HG02623 (cell line): Measurements from ENCODE around the gene DESI2.

Source experiments
- ATAC-seq: cut with Tn5 transposase; IDR thresholded peaks from one replicate; pipeline ENCODE4 v1.9.1; 2021; ENCODE audit warnings: moderate library complexity; ENCODE audit not compliant: unreplicated experiment

Gene DESI2

DNA sequence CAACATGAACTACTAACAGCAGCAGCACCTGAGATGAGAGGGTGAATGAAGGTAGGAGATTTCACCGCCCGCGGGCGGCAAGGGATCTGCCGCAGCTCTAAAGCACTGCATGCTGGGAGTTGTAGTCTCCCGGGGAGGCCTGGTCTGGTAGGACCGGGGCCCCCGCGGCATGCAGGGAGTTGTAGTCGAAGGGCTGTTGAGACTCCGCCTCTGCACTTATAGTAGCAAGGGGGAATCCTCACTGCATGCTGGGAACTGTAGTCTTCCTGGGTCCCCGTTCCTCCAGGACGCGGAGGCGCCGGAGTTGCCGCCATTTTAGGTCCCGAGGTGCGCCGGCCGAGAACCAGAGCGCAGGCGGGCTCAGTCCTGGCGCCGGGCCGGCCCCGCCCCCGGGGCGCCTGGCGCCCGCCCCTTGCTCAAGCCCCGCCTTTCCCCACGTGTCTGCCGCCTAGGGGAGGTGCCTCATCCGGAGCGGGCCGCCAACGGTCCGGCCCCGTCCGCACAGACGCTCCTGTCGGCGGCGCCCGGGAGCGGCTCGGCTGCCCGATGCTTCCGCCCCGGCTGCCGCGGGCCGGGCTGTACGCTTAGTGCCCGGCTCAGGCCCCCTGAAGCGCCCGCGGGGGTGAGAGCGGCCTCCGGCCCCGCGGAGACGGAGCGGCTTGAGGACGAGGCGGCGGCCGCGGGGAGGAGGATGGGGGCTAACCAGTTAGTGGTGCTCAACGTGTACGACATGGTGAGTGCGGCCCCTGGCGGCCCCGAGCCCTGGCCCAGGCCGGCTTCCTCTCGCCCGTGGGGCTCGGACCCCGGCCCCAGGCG is at the start of gene DESI2:
Gene DESI2 (plus strand): TSS at position 504 of the 816 bp plus-strand sequence. CDS start 188 bp downstream, at position 692.
- ATAC-seq = peak; percentile 96

DNA sequence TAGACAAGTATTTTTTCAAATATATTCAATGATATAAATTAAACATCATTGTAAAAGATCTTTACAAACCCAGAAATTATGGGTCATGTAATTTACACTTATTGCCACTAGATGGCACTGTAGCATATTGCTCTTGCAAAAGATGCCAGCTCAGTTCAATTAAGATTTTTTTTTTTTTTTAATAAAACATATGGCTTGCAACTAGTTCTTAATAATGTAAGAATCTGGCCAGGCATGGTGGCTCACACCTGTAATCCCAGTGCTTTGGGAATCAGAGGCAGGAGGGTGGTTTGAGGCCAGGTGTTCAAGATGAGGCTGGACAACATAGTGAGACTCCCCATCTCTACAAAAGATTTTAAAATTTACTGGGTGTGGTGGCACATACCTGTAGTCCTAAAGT is 49.4 kb upstream of the DESI2 start:
- no peak for ATAC-seq

DNA sequence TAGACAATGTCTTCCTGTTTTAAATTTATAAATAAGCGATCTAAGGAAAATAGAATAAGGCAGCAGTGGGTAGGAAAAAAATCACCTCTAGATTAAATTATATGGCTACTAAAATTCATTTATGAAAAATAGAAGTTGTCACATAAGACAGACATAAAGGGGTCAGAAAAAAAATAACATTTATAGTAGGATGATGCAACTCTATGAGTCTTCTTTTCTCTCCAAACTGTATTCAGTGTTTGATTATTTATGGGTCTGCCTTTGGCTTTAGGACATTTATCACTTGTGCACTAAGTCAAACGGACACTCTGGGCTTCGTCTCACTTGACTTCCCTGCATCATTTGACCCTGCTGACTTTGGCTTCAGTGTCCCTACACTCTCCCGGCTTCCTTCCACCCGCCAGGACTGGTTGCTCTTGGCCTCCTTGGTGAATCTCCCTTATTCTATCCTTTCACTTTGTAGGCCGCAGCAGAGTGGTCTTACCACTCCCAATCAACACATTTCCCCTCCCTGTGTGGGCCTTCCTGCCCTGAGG is 47.0 kb upstream of the DESI2 start:
- no peak for ATAC-seq

DNA sequence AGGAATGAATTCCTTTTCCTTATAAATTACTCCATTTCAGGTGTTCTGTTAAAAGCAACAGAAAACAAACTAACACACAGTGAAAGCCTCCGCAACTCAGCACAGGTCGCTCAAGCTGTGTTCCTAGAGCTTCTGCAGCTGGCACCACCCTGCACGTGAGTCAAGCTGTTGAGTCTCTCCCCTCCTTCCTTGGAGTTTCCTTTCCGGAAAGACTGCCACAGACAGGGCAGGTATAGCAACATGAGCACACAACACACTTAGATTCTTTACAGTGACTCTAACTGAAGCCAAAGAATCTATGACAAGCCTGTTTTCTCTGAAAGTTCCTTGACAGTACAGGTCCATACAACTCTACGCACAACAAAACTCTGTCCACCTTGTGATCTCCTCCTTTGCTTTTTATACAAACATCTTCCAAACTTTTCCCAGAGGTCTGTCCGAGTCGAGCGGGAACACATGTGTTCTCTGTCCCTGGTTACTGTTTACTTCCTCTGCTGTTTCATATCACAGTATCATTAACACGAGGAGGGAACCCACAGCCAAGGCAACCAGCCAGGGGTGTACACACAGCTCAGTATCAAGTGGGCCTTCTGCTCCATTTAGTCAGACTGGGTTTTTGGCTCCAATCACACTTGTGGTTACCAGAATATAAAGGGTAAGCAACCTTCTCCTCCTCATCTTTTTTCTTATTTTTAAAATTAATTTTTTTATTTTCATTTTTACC is 38.7 kb upstream of the DESI2 start:
- ATAC-seq = no peak

DNA sequence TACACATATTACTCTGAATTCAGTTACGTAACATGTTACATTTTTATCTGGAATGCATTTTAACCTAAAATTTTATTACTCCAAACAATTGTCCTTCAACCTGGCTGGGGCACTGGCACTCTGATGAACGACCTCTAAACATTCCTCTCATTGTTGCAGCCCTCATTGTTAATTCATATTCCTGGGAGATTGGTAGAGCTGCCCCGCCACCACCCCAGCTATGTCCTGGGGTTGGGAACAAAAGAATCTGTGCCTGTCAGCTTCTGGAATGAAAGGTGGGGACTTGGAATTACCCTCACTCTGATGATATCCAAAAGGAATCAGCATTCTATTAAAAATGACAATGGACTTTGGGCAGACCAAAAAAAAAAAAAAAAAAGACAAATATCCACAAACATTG is 38.0 kb upstream of the DESI2 start:
- ATAC-seq = no peak

DNA sequence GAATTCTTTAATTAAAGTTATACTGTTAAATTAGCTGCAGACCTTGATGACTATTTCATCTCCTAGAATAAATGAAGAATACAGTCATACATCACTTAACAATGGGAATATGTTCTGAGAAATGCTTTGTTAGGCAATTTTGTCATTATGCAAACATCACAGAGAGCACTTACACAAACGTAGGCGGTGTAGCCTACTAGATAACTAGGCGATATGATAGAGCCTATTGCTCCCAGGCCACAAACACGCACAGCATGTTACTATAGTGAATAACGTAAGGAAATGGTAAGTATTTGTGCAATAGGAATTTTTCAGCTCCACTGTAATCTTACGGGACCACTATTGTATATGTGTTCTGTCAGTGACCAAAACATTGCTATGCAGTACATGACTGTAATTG is 37.6 kb upstream of the DESI2 start:
- ATAC-seq = no peak

DNA sequence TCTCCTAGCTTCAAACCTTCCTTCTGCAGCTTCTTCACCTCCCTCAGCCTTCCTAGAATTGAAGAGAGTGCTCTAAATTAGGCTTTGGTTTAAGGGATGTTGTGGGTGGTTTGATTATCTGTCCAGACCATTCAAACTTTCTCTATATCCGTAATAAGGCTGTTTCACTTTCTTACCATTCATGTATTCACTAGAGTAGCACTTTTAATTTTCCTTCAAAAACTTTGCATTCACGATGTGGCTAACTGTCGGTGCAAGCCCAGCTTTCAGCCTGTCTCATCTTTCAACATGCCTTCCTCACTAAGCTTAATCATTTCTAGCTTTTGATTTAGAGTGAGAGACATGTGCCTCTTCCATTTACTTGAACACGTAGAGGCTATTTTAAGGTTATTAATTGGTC is 26.2 kb upstream of the DESI2 start:
- ATAC-seq = no peak

DNA sequence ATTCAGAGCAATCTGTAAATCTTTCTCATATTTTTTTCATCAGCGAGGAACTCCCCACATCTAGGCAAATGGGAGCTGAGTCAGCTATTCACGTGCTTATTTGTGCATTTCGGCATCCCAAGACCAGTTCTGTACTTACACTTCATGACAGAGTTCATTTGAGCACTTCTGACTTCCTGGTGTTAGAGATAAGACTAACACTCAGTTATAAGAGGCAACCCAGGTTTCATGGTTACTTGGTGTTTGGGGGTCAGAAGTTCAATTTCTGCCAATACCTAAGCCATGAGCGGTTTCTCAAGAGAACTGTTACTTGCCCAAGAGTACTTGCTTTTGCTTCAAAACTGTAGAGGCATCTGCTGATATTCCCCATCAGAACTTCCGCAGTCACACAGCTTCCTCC is 24.1 kb upstream of the DESI2 start:
- no peak for ATAC-seq

DNA sequence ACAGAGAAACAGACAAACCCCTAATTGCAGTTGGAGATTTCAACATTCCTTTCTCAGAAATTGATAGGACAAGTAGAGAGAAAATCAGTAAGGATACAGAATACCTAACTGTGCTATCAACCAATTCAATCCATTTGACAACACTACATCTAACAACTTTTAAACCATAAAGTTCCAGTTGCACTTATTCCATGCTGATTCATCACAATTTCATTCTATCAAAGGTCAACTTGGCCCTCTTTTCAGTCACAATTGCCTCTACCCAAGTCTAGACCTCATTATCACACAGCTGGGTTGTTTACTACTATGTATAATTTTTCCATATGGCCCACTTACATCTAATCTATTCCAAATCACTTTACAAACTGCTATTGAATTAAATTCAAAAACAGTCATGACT is 19.8 kb upstream of the DESI2 start:
- ATAC-seq = no peak

DNA sequence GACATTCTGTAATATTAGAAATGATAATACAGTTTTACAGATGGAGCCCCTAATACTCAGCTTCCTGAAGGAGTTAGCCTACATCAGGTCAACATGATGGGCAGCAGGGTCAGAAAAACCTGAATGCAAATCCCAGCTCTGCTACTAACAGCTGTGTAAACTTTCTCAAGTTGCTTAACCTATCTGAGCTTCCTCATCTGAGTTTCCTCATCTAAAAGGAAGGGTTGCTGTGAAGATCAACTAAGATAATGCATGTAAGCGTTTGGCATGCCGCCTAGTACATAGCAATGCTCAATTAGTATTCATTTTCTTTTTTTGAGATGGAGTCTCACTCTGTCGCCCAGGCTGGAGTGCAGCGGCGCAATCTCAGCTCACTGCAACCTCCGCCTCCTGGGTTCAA is 18.4 kb upstream of the DESI2 start:
- ATAC-seq = no peak

DNA sequence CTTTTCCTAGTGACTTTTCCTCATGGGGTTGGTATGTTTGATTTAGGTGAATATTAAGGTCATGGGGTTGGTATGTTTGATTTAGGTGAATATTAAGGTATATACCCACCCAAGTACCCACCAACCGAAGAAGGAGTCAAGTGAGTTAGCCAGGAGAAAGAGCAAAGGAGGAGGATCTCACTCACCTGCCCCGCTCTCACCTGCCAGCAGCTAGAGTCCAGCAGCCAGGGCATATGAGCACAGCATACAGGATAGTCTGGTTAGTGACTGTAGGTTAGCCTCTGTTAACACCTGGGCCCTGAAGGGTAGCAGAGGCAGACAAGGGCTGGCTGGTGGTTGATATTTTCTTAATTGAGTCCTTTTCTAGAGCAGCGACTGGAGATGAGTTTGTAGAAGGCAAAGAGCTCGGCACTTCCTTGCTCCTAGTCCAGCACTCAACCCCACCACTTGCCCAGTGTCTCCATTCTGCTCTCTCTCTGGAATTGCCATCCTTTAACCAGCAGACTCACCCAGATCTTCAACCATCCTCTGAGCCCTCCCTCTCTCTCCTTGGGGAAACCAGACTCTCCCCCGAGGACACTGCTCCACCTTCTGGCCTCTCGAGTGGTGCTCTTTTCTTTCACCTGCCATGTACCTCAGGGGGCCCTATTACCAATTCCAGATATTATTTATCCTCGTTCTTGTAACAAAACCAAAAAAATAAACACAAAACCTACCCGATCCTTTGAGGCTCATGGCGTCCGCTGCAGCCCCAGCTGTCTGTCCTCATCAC is 16.3 kb upstream of the DESI2 start:
- no peak for ATAC-seq

DNA sequence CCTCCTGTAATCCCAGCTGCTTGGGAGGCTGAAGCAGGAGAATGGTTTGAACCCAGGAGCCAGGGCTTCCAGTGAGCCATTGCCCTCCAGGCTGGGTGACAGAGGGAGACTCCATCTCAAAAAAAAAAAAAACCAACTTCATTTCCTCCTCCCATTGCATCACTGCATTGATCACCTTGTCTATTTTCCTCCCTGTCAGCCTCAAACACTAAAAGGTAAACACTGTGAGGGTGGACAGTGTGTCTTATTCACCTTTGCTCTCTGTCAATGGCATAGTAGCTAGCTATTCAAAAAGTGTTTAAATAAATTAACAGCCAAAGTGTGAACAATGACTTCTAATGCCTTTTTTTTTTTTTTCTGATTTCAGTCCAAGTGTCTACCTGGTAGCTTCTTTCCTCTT is 13.4 kb upstream of the DESI2 start:
- ATAC-seq = no peak

DNA sequence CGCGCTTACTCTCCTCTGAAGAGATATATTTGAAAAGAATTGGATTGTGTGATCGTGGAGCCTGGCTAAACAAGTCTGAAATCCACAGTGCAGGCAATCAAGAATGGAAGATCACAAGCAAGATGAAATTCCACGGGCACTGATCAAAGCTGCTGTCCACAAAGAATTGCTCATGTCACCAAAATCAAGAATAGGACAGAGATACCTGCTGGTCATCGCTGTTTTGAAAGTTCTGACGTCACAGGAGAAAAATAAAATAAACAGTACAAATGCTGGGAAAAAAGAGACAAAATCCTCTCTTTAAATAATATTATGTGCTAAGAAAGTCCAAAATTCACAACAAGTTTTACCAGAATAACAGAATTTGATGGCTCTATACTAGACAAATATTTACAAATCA is 12.0 kb upstream of the DESI2 start:
- ATAC-seq = no peak

DNA sequence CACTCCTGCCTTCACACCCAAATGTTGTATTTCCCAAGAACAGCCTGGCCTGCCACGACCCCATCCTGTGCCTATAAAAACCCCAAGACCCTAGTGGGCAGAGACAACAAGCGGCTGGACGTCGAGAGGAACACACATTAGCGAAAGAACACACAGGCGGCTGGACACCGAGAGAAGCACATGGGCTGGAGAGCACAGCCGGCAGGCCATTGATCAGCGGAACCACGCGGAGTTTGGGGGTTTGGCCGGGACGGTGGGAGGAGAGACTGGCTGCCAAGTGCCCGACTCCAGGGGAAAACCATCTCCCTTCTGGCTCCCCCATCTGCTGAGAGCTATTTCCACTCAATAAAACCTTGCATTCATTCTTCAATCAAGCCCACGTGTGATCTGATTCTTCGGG is 10.4 kb upstream of the DESI2 start:
- no peak for ATAC-seq

DNA sequence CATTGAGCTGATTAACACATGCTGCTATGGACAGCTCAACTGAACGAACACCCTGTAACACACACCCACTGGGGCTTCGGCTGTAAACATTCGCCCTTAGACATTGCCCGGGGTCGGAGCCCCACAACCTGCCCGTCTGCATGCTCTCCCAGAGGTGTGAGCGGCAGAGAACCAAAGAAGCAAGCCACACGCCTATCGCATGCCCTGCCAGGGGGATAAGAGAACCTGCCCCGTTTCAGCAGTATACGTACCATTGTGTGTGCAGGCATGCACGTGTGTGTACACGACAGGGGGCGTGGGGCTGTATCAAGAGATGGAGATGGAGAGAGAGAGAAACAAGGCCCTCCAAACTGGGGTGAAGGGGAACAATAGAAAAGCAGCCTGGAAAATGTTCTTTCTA is 9.9 kb upstream of the DESI2 start:
- no peak for ATAC-seq

DNA sequence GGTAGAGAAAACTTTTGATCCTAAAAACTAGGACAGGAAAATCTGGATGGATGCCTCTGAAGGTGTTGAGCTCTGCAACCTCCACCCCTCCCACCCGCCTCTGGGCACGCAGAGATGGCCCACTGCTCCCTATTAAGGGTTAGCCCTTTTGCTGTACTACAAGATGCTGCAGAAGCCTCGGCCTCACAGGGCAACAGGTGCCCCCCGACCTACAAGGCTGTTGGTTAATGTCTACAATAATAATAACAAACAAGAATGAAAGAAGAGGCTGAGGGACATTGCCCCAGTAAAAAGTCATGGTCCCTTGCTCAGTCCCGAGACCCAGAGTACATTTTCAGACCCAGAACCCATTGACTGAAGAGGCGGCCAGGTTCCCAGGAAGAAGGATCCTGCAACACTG is 7.5 kb upstream of the DESI2 start:
- ATAC-seq = no peak

DNA sequence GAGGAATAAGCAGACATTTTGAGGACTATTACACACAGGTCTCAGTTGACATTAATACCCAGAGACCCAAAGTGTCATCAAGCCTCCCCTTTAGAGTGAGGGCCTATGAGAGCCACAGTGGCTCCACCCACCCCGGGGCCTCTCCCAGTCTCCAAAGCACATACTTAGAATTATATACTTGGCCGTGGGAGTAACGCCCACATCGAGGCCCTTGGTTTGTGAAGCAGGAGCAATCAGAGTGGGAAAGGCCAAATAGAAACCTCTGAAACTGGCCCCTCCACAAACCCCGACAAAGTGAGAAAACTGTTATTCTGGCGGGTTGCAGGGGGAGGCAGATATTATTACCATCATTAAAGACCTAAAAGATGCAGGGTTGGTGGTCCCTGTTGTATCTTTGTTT is 7.0 kb upstream of the DESI2 start:
- ATAC-seq = no peak

DNA sequence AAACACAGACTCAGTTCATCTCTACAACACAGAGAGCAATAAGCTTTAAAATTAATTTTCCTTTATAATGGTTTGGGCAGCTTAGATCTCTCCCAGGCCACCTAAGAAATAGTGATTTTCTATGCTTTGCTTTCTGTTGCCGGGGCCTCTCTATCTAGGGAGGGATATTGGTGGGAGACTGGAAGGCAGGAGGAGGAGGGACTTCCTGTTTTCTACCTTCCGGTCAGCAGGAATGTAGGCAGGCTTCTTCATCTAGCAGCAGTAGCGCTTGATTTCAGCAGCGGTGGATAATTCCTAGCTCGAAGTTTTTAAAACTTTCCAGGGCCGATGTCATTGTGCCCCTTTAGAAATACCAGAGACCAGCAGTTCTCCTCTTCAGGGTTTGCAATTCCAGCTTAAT is 5.1 kb upstream of the DESI2 start:
- no peak for ATAC-seq

DNA sequence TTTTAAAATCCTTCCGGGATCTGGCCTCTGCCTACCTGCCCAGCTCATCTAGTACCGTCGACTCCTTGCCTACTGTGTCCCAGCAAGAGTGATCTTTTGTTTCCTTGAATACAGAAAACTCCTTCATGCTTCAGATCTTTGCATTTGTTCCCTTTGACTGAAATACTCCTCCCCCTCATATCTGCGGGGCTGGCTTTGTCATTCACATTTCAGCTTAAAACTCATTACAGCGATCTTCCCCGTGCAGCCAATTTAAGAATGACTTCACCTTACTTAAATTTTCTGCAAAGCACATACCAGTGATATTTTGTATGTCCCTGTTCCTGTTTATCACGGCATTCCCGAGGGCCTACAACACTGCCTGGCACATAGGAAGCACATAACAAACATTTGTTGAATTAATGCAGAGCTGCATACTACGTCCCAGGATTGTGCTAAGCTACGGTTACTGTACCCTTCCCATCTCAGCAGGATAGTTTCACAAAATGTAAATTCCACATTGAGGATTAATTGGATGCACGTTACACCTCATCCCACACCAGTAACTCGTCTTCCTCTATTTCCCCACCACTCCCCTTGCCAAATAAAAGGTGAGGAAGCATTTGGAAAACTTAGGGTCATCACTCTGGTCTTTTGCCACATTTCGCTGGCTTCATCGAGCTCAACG is 837 bp upstream of the DESI2 start:
- no peak for ATAC-seq

DNA sequence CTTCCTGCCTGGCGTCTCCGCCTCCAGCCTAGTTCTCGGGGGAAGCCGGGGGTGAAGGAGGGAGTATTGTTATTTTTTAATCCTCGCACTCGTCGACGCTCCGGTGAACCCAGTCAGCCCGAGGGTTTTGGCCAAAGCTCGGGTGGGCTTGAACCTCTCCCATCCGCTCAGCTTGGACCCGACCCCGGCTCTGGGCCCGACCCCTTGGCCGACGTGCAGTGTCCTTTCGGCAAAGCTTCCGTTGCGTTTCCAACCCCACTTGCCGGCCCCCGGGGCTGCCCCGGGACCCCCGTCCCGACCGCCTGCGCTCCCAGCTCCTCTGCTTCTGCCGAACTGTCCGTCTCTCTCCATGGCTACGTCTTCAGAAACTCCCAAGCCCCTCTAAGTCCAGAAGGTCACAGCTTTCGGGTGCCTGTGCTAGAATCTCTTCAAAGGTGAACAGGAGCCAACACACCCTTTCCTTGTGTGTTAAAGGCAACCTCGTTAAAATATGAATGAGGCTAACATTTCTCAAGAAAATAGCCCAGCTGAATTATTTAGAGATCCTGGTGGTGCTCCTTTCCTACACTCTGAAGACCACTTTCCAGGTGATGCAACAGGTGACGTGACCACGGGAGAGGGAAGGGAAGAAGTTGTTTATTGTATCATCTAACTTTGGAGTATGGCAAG is 647 bp downstream of the DESI2 start:
- ATAC-seq = no peak
